HepG2 (cell line): ENCODE data around the gene C16orf90. TPM values are rescaled to one million over a fixed set of nuclear protein-coding genes. Genes with fewer than 3 reads are reported as not detected.
"Not testable (repeated sequence)": the region's sequence is repeated elsewhere in the genome, so short reads cannot be mapped to it uniquely, and the experiment has no call there.

ENCODE experiments used
- ATAC-seq: fragments of 200-7000 bp; cut with Tn5 transposase; 3 replicates; pipeline ENCODE4 v1.9.1; 2020; ENCODE audit warnings: mild to moderate bottlenecking, moderate library complexity
- BruUV-seq: library from RNA; stranded (reverse); fragments of 400-500 nt; replicated peaks from 2 replicates; lab custom pipeline; 2021; lab: Mats Ljungman, UMichigan
- CTCF ChIA-PET: fragments of 300-600 bp; formaldehyde crosslinking; extraction: SDS; loops from one replicate; lab custom pipeline; 2021; ENCODE audit warnings: low total read pairs, inconsistent platforms, low intra/inter-chr PET ratio; lab: Yijun Ruan, JAX
- POLR2A ChIA-PET: fragments of 350-600 bp; sonication (Branson Sonifier 250); formaldehyde crosslinking; loops from one replicate; lab custom pipeline; 2020; ENCODE audit warnings: antibody characterized with exemption, inconsistent platforms; lab: Yijun Ruan, JAX
- DNase-seq: peaks from one replicate; pipeline ENCODE4 v3.0.0-alpha.2; 2015; ENCODE audit warnings: low spot score
- FAIRE-seq: peaks from 3 replicates; lab custom pipeline; 2011; peaks lifted over from hg19 to GRCh38; lab: Jason Lieb, UNC
- H2AFZ ChIP-seq: one replicate; pipeline ENCODE4 v1.6.1; 2011; ENCODE audit warnings: low read length, inconsistent platforms
- H3K27ac ChIP-seq: fragments of 300-600 bp; 3 replicates; pipeline ENCODE4 v1.8.0; 2011; ENCODE audit warnings: mixed run types, mild to moderate bottlenecking, mixed read lengths, low read length, inconsistent platforms; ENCODE audit not compliant: insufficient read depth; ENCODE audit errors: extremely low read length
- H3K27me3 ChIP-seq, 2 experiments: fragments of 200-600 bp in 1 of 2; 2 replicates in 1 of 2; 3 replicates in 1 of 2; pipeline versions ENCODE4 v1.6.0 to v1.8.0; 2011; ENCODE audit warnings: low read length in 2 of 2, mild to moderate bottlenecking in 2 of 2, moderate library complexity in 2 of 2, inconsistent platforms in 1 of 2; ENCODE audit not compliant: insufficient read depth in 2 of 2, control insufficient read depth in 1 of 2
- H3K36me3 ChIP-seq, 2 experiments: fragments of 200-600 bp in 1 of 2; replicated peaks in 1 of 2; 2 replicates in 1 of 2; 3 replicates in 1 of 2; pipeline versions ENCODE4 v1.5.1 to v1.8.0; 2011; ENCODE audit warnings: low read length in 2 of 2, inconsistent platforms in 1 of 2; ENCODE audit not compliant: insufficient read depth in 2 of 2, control insufficient read depth in 1 of 2
- H3K4me1 ChIP-seq: 2 replicates; pipeline ENCODE4 v1.5.1; 2012; ENCODE audit warnings: low read length, inconsistent platforms; ENCODE audit not compliant: insufficient read depth
- H3K4me2 ChIP-seq: 2 replicates; pipeline ENCODE4 v1.6.0; 2011; ENCODE audit warnings: low read depth, low read length, inconsistent platforms
- H3K4me3 ChIP-seq, 3 experiments: fragments of 200-600 bp in 1 of 3; sonication (generic), shearing (Covaris generic) in 1 of 3; replicated peaks in 1 of 3; 2 replicates each; pipeline ENCODE4 v1.5.1; 2011 to 2016; ENCODE audit warnings: low read length in 3 of 3, inconsistent platforms in 2 of 3, low read depth in 2 of 3, mild to moderate bottlenecking in 2 of 3, control low read depth in 1 of 3, mixed read lengths in 1 of 3; ENCODE audit not compliant: insufficient read depth in 1 of 3
- H3K79me2 ChIP-seq: one replicate; pipeline ENCODE4 v1.6.1; 2011; ENCODE audit warnings: low read length, inconsistent platforms; ENCODE audit not compliant: insufficient read depth
- H3K9ac ChIP-seq: 2 replicates; pipeline ENCODE4 v1.6.0; 2011; ENCODE audit warnings: mild to moderate bottlenecking, low read depth, low read length, inconsistent platforms; ENCODE audit not compliant: insufficient read depth
- H3K9me3 ChIP-seq: 2 replicates; pipeline ENCODE4 v1.5.1; 2012; ENCODE audit warnings: mild to moderate bottlenecking, low read length
- H4K20me1 ChIP-seq: 2 replicates; pipeline ENCODE4 v1.6.0; 2011; ENCODE audit warnings: inconsistent platforms, mild to moderate bottlenecking, low read length, moderate library complexity; ENCODE audit not compliant: insufficient read depth
- RAD21 ChIP-seq: fragments of 450-650 bp; formaldehyde crosslinking; IDR thresholded peaks from 2 replicates; pipeline ENCODE4 v1.5.0; 2020; ENCODE audit warnings: mild to moderate bottlenecking
- SAFB2 ChIP-seq: sonication (generic); formaldehyde crosslinking; IDR thresholded peaks from 2 replicates; pipeline ENCODE4 v1.5.1; 2020; ENCODE audit warnings: missing genetic modification reagents, low read depth, mild to moderate bottlenecking, borderline replicate concordance
- SMC3 ChIP-seq: IDR thresholded peaks from 2 replicates; pipeline ENCODE4 v1.6.1; 2011; ENCODE audit warnings: low read length, improper control_type of control experiment
- STAG1 ChIP-seq: sonication (generic); formaldehyde crosslinking; IDR thresholded peaks from 2 replicates; pipeline ENCODE4 v1.4.0; 2020; ENCODE audit warnings: missing genetic modification reagents
- ZFYVE20 ChIP-seq: sonication (generic); formaldehyde crosslinking; IDR thresholded peaks from 2 replicates; pipeline ENCODE4 v1.8.0; 2023; ENCODE audit warnings: low read depth, mild to moderate bottlenecking, moderate library complexity, missing genetic modification reagents, borderline replicate concordance
- ZNF670 ChIP-seq: sonication (generic); formaldehyde crosslinking; IDR thresholded peaks from 2 replicates; pipeline ENCODE4 v1.8.0; 2022; ENCODE audit warnings: mild to moderate bottlenecking, missing genetic modification reagents, borderline replicate concordance
- WGBS: methylation state at CpG from one replicate; pipeline ENCODE4 v1.1.6; 2017; ENCODE audit warnings: low lambda C conversion rate; 5-methylcytosine and 5-hydroxymethylcytosine counted together
- in situ Hi-C: cut with HindIII; loops from 2 replicates; pipeline ENCODE4 v1.10.0; 2017; ENCODE audit warnings: low pct_unique_long_range_greater_than_20kb; ENCODE audit not compliant: extremely low pct_ligation_motif_present
- intact Hi-C: fragments of 100-400 bp; cut with micrococcal nuclease; formaldehyde crosslinking; loops from one replicate; pipeline ENCODE4 v1.10.0; 2022; ENCODE audit not compliant: unreplicated experiment
- polyA plus RNA-seq, 8 experiments: library from polyadenylated mRNA; depleted of rRNA in 3 of 8; stranded (reverse) in 7 of 8; unstranded in 1 of 8; fragments of >200 nt; fragmentation: Illumina TruSeq in 4 of 8; extraction: Trizol in 4 of 8; gene quantifications; 2 replicates each; pipeline versions ENCODE4 v1.2.1 to v1.2.3, GENCODE V29; 2011 to 2016; ENCODE audit warnings: low read depth in 4 of 8, missing spikeins in 1 of 8, mixed read lengths in 1 of 8; ENCODE audit not compliant: insufficient read depth in 1 of 8
- total RNA-seq, 5 experiments: library from RNA; depleted of rRNA; stranded (reverse); fragments of >200 nt; fragmentation: Illumina TruSeq; extraction: Trizol; gene quantifications; 2 replicates each; pipeline ENCODE4 v1.2.3, GENCODE V29; 2016; ENCODE audit warnings: low read depth in 1 of 5
- TF ChIP-seq, protein P1 (sequence below): sonication (generic); formaldehyde crosslinking; IDR thresholded peaks from 2 replicates; pipeline ENCODE4 v1.4.0; 2020; ENCODE audit warnings: mild to moderate bottlenecking, low read depth, missing genetic modification reagents
- TF ChIP-seq, protein P2 (sequence below): sonication (generic); formaldehyde crosslinking; IDR thresholded peaks from 2 replicates; pipeline ENCODE4 v1.4.0; 2020; ENCODE audit warnings: missing genetic modification reagents
- TF ChIP-seq, protein P3 (sequence below): sonication (generic); formaldehyde crosslinking; IDR thresholded peaks from 2 replicates; pipeline ENCODE4 v1.5.0; 2020; ENCODE audit warnings: mild to moderate bottlenecking, missing genetic modification reagents, moderate library complexity

C16orf90 gene
- total and polyA plus RNA-seq, 2 of the 13 experiments (the other 11 are each of a cell fraction or from before 2014, with no cell fraction given), result not detected

DNA sequence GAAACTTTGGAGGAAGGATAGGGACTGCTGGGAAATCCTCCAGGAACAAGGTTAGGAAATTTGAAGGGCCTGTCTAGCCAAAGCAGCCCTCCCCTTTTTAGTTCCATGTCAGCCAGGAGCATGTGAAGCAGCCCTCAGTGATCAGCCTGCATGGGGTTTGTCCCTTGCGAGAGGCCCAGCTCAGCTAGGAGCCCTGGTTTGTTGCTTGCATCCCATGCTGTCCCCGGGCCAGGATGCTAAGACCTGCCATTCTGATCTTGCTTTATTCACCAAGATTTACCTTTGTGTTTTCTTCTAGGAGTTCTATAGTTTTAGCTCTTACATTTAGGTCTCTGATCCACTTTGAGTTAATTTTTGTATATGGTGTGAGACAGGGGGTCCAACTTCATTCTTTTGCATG is 33.1 kb upstream of the C16orf90 start (continued):
- no peak for TF ChIP-seq ZFYVE20 (CRISPR knock-in tag)
- TF ChIP-seq, protein P1, sequence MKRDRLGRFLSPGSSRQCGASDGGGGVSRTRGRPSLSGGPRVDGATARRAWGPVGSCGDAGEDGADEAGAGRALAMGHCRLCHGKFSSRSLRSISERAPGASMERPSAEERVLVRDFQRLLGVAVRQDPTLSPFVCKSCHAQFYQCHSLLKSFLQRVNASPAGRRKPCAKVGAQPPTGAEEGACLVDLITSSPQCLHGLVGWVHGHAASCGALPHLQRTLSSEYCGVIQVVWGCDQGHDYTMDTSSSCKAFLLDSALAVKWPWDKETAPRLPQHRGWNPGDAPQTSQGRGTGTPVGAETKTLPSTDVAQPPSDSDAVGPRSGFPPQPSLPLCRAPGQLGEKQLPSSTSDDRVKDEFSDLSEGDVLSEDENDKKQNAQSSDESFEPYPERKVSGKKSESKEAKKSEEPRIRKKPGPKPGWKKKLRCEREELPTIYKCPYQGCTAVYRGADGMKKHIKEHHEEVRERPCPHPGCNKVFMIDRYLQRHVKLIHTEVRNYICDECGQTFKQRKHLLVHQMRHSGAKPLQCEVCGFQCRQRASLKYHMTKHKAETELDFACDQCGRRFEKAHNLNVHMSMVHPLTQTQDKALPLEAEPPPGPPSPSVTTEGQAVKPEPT (CRISPR knock-in tag), result no peak
- no peak for TF ChIP-seq RAD21 (CRISPR knock-in tag)
- TF ChIP-seq SAFB2 (CRISPR knock-in tag), result no peak
- TF ChIP-seq ZNF670, result no peak

DNA sequence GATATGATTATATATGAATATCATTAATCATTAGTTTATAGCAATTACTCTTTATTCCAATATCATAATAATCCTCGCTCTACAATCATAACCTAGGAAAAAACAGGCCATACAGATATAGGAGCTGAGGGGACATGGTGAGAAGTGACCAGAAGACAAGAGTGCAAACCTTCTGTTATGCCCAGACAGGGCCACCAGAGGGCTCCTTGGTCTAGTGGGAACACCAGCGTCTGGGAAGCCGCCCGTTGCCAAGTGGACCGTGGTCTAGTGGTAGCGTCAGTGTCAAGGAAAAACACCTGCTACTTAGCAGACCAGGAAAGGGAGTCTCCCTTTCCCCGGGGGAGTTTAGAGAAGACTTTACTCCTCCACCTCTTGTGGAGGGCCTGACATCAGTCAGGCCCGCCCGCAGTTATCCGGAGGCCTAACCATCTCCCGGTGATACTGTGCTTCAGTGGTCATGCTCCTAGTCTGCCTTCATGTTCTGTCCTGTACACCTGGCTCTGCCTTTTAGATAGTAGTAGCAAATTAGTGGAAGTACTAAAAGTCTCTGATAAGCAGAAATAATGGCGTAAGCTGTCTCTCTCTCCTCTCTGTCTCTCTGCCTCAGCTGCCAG is 32.0 kb upstream of the C16orf90 start:
- FAIRE-seq (peak; percentile 32), DNase-seq (peak; percentile 48)
- Histone ChIP-seq H3K4me1 (peaks cover 10% of the 10 kb centered on the region), H3K36me3 (peaks cover 13 to 33% of the 10 kb centered on the region in 2 experiments)
- H3K27ac ChIP-seq, H3K9ac ChIP-seq, H2AFZ ChIP-seq, in situ Hi-C loops, H4K20me1 ChIP-seq, ATAC-seq, intact Hi-C loops, H3K4me2 ChIP-seq, H3K4me3 ChIP-seq, CTCF ChIA-PET, H3K27me3 ChIP-seq, BruUV-seq, H3K79me2 ChIP-seq, H3K9me3 ChIP-seq, POLR2A ChIA-PET: not testable (repeated sequence)
- 80% methylated on average over 12 of the region's 12 CpGs for WGBS
- TF ChIP-seq, protein P2, sequence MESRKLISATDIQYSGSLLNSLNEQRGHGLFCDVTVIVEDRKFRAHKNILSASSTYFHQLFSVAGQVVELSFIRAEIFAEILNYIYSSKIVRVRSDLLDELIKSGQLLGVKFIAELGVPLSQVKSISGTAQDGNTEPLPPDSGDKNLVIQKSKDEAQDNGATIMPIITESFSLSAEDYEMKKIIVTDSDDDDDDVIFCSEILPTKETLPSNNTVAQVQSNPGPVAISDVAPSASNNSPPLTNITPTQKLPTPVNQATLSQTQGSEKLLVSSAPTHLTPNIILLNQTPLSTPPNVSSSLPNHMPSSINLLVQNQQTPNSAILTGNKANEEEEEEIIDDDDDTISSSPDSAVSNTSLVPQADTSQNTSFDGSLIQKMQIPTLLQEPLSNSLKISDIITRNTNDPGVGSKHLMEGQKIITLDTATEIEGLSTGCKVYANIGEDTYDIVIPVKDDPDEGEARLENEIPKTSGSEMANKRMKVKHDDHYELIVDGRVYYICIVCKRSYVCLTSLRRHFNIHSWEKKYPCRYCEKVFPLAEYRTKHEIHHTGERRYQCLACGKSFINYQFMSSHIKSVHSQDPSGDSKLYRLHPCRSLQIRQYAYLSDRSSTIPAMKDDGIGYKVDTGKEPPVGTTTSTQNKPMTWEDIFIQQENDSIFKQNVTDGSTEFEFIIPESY (CRISPR knock-in tag), result peak; percentile 68; the same call in 1 of the 2 replicates
- TF ChIP-seq RAD21 (CRISPR knock-in tag) (peak; percentile 68; the same call in 1 of the 2 replicates), SMC3 (peak; percentile 27; the same call in 1 of the 2 replicates), STAG1 (CRISPR knock-in tag) (peak; percentile 73)
- TF ChIP-seq, protein P3, sequence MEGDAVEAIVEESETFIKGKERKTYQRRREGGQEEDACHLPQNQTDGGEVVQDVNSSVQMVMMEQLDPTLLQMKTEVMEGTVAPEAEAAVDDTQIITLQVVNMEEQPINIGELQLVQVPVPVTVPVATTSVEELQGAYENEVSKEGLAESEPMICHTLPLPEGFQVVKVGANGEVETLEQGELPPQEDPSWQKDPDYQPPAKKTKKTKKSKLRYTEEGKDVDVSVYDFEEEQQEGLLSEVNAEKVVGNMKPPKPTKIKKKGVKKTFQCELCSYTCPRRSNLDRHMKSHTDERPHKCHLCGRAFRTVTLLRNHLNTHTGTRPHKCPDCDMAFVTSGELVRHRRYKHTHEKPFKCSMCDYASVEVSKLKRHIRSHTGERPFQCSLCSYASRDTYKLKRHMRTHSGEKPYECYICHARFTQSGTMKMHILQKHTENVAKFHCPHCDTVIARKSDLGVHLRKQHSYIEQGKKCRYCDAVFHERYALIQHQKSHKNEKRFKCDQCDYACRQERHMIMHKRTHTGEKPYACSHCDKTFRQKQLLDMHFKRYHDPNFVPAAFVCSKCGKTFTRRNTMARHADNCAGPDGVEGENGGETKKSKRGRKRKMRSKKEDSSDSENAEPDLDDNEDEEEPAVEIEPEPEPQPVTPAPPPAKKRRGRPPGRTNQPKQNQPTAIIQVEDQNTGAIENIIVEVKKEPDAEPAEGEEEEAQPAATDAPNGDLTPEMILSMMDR (CRISPR knock-in tag), result peak; percentile 73
